Hepatic stellate cell (primary cell): ENCODE results near the gene KCNH8.

ENCODE experiments used
- DNase-seq: peaks from one replicate; pipeline ENCODE4 v3.0.0; 2011; ENCODE audit warnings: low spot score

KCNH8 gene

DNA sequence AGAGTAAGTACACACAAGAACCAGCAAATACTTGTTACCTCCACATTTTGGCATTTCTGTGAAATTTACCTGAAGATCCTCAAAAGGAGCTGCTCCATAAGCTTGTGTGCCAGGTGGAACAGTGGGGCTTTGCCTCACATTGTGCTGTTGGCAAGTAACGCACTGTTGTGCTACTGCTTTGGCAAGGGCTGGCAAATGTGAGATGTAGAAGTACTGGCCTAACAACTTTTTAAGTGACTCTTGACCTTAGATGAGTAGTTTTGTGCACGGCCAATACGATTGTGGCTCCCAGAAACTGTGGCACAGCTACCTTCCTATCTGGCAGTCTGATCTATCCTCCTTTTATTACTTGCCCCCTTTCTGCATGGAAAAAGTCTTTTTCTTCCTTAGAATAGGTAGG is 337.0 kb downstream of the KCNH8 start:
- no peak for DNase-seq

DNA sequence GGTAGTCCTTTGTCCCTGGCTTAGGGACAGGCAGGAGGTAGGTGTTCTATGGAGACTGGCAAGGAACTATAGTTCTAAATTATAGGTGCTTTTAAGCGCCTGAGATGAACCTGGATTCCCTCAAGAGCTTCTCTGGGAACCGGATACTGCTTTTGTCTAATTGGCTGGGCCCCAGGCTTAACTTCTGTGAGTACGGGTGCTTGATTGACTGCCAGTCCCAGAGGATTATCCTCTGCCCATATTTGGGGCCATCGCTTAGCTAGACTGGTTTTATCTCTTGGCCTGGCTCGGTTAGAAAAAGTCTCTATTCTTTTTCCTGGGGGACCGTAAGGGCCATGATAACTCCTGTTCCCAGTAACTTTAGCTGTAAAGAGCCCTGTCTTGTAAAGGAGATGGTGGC is 339.1 kb downstream of the KCNH8 start:
- no peak for DNase-seq

- no peak for DNase-seq
Measured at GRCh38 chr3:19488939-19489338, 340.6 kb downstream of the KCNH8 start.

- no peak for DNase-seq
Measured at GRCh38 chr3:19489936-19490335, 341.6 kb downstream of the KCNH8 start.

DNA sequence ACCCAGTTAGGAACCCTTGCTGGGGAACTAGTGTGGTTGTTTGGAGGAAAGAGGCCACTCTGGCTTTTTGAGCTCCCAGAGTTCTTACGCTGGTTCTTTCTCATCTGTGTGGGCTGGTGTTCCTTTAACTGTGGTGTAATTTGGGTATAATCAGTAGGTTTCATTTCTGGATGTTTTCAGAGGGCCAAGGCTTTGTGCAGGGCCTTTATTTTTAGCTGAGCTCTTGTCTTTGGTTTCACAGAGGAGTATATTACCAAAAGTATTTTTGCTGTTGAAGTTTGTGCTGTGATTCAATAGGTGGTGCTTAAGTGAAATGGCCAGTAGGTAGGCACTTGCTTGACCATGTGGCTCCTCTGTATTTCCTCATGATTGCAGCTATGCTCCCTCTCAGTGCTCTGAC is 357.9 kb downstream of the KCNH8 start:
- DNase-seq, result no peak

DNA sequence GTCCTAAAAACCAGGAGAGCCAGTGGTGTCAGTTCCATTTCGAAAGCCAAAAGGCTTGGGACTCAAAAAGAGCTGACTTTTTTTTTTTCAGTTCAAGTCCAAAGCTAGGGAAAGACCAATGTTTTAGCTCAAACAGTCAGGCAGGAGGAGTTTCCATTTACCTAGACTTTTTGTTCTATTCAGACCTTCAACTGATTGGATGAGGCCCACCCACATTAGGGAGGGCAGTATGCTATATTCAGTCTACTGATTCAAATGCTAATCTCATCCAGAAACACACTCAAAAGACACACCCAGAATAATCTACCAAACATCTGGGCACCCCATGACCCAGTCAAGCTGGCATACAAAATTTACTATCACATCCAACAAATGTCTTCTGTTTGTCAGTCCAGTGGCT is 374.0 kb downstream of the KCNH8 start:
- no peak for DNase-seq

GRCh38 chr3:19526071-19526470 is 377.8 kb downstream of the KCNH8 start:
- no peak for DNase-seq

- DNase-seq, result no peak
Measured at GRCh38 chr3:19527746-19528145, 379.4 kb downstream of the KCNH8 start.

DNA sequence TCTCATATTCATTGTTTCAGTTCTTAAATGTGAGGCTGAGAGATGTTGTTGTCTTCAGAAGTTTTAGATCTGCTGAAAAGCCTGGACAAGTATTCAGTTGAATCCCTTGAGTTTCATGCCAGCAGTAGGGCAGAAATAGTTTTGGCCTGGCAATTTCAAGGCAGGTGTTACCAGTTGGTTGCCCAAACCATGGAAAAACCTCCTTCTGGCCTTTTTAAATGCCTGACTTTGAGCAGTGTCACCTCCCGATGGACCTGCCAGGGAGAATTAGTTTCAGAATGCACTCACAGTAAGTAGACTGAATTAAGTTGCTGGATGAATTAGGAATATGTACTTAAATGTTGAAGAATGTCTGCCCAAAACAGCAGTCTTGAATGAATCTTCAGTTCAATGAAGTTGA is 383.1 kb downstream of the KCNH8 start:
- DNase-seq, result no peak

DNA sequence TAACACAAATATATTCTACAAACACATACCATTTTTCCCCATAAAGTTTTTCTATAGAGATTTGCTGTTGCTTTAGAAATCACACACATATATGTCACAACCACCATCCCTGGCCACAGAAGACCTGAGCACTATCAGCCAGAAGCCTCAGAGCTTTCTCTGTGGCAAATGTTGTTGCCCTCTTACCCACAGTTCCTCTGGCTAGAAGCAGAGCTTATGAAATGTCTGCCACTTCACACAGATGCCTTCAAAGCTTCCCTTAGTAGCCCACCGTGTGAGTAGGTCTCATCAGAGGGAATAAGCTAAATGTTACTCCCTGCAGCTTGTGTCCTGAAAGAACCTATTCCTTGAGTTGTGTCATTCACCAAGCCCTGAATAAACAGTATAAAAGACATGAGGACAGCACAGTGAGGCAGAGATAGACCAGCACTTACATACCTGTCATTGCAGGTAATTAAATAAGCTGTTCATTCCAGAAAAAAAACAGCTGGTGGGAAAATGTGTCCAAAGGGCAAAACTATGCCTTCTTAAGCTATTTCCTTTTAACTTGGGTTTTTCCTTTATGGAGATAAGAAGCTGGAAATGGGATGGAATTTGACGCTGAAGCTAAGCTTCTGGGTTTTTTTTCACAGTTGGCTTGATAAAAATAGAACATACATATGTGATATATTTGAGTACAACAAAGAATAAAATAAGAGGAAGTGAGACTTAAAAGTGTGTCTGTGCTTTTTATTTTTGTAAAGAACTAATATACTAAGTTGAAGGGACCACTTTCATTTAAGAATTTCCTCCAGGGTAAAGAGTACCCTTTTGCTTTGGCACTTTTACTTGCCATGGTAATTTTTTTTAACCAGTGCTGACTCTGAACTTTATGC is 391.4 kb downstream of the KCNH8 start:
- DNase-seq, result no peak

- DNase-seq, result no peak
Measured at GRCh38 chr3:19540464-19540863, 392.2 kb downstream of the KCNH8 start.

GRCh38 chr3:19541284-19541683 is 393.0 kb downstream of the KCNH8 start:
- no peak for DNase-seq

DNA sequence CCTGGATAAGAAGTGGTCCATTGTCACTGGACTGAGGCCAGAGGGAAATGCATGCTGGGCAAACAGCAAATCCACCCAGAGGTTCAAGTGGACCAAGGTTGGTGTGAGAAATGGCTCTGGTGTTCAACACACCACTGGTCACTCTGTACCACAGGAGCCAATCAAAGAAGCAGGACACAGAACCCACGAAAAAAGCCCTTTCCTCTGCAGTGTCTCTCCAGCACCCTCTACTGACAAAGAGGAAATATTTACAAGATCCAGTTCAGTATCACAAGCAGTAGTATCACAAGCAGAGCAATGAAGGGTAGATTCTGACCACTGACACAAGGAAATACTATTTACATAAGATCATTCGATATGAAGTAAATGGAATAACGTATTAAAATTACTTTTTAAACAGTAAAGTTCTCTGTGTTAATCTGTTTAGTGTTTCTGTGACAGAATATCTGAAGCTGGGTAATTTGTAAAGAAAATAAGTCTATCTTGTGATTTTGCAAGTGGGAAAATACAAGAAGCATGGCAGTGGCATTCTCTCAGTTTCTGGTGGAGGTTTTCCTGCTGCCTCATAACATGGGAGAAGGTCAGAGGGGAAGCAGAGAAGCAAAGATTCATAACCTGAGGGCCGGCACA is 395.0 kb downstream of the KCNH8 start:
- DNase-seq, result no peak

DNA sequence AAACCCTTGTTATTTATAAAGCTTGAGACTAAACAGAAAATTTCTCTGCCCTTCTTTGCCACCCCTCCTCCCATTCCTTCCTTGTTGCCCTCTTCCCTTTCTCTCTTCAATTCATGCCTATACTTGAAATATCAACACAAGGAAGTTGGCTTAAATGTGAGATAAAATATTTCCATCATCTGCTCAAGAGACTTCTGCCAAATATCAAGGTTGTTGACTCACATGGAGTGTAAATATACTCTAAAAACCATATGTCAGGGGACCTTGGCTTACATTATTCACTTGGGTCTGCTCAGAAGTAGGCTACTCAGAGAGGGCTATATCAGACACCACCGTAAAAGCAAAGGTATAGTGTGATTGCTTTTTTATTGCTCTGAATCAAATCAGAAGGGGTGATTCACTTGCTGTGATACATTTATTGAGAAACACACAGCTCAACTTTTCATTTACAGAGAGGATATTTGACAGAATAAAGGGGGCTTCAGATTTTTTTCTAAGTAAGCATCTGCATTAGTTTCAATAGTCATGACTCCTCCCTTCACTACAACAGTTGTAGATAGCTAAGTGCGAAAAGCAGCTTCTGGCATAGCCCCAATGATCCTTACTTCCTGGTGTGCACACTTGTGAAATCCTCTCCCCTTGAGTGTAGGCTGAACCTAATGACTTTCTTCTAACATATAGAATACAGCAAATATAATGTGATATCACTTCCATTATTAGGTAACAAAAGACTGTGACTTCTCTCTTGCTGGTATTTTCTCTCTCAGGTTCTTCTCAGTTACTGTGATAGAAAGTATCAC is 399.6 kb downstream of the KCNH8 start:
- DNase-seq, result no peak

GRCh38 chr3:19559724-19560442 is 411.6 kb downstream of the KCNH8 start:
- no peak for DNase-seq

DNA sequence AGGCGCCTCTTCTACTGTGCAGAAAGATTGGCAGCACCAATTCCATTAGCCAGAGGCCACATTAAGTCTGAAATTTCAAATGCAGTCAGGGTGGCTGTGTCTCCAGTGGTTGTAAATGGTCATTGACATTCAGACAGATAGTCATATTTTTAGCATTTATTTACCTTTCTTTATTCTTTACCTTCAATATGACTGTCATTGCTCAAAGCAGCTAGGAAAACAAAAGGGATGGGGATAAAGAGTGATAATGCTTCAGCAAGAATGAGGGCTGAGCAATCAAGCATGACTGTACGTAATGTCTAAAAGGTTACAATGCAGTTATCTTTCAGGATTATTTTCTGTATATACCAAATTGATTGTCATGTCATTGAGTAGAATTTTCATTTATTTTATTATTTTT is 425.3 kb downstream of the KCNH8 start:
- no peak for DNase-seq

GRCh38 chr3:19574268-19574667 is 426.0 kb downstream of the KCNH8 start:
- no peak for DNase-seq

GRCh38 chr3:19576343-19576742 is 428.0 kb downstream of the KCNH8 start:
- no peak for DNase-seq
